ENCODE results near the gene NLRP3. TPM values are rescaled to one million over a fixed set of nuclear protein-coding genes. Genes with fewer than 3 reads are reported as not detected.

NLRP3 gene
- total RNA-seq, 1 experiment from 2014 or later = not detected

GRCh38 chr1:247437551-247438505, 21.9 kb downstream of the NLRP3 start:
- no peaks in the 10 kb centered on the region for H3K36me3 Mint-ChIP-seq (ENCODE audit: insufficient read depth in 1 of 3, low read depth in 3 of 3)

More at GRCh38 chr1:247437551-247438505, 21.9 kb downstream of the NLRP3 start:
- Histone ChIP-seq H3K79me1 (ENCODE audit: insufficient read depth, low read depth, low read length, poor library complexity, severe bottlenecking) (no peaks in the 10 kb centered on the region), H3K79me2 (ENCODE audit: insufficient read depth, low read length) (no peaks in the 10 kb centered on the region), H3K9me3 (ENCODE audit: control insufficient read depth, low read depth, low read length) (no peaks in the 10 kb centered on the region), H4K5ac (ENCODE audit: insufficient read length, low read depth, low read length) (no peak overlapping the region), H3K27me3 (ENCODE audit: insufficient read depth, low read length) (no peaks in the 10 kb centered on the region), H2BK12ac (ENCODE audit: insufficient read length, low read depth, low read length) (no peak overlapping the region), H2BK120ac (ENCODE audit: low read depth, low read length, poor library complexity, severe bottlenecking) (no peak overlapping the region), H3K4me2 (ENCODE audit: insufficient read depth, insufficient read length, low read length) (no peak overlapping the region), H2BK15ac (ENCODE audit: low read depth, low read length) (no peak overlapping the region), H2AFZ (ENCODE audit: low read length) (no peak overlapping the region), H4K20me1 (ENCODE audit: control insufficient read depth, insufficient read depth, insufficient read length) (no peaks in the 10 kb centered on the region), H2BK5ac (ENCODE audit: insufficient read length, low read length) (no peak overlapping the region), H4K91ac (ENCODE audit: insufficient read length, low read depth, low read length) (no peak overlapping the region), H3K56ac (ENCODE audit: insufficient read length, low read depth, low read length) (no peak overlapping the region), H3K4ac (ENCODE audit: low read depth, low read length) (no peak overlapping the region), H3K9ac (ENCODE audit: extremely low read depth, insufficient read length, low read length) (no peak overlapping the region), H2AK5ac (ENCODE audit: insufficient read length, low read length) (no peak overlapping the region), H3K4me1 (ENCODE audit: insufficient read depth, low read length) (no peaks in the 10 kb centered on the region; the same call in 1 of the 2 replicates), H3K23me2 (ENCODE audit: insufficient read length, low read depth, low read length, poor library complexity, severe bottlenecking) (no peaks in the 10 kb centered on the region), H3K23ac (ENCODE audit: insufficient read length, low read depth, low read length) (no peak overlapping the region), H3K27ac (ENCODE audit: insufficient read length, low read depth, low read length) (no peak overlapping the region), H3T11ph (ENCODE audit: low read length) (no peak overlapping the region), H2BK20ac (ENCODE audit: low read depth, low read length, poor library complexity, severe bottlenecking) (no peak overlapping the region), H4K8ac (replicated peaks; ENCODE audit: insufficient read length, low read depth, low read length) (no peak overlapping the region), H3K14ac (ENCODE audit: insufficient read depth, low read length) (no peak overlapping the region), H3K18ac (ENCODE audit: insufficient read length, low read depth, low read length) (no peak overlapping the region)
- H3K27me3 Mint-ChIP-seq (ENCODE audit: low read depth) = peaks cover 4% of the 10 kb centered on the region; the same call in 1 of the 2 replicates
- peaks cover 9% of the 10 kb centered on the region in 2 experiments for H3K4me1 Mint-ChIP-seq
- DNase-seq = no peak
- H3K27ac Mint-ChIP-seq = no peak overlapping the region
- TF ChIP-seq, protein P1, sequence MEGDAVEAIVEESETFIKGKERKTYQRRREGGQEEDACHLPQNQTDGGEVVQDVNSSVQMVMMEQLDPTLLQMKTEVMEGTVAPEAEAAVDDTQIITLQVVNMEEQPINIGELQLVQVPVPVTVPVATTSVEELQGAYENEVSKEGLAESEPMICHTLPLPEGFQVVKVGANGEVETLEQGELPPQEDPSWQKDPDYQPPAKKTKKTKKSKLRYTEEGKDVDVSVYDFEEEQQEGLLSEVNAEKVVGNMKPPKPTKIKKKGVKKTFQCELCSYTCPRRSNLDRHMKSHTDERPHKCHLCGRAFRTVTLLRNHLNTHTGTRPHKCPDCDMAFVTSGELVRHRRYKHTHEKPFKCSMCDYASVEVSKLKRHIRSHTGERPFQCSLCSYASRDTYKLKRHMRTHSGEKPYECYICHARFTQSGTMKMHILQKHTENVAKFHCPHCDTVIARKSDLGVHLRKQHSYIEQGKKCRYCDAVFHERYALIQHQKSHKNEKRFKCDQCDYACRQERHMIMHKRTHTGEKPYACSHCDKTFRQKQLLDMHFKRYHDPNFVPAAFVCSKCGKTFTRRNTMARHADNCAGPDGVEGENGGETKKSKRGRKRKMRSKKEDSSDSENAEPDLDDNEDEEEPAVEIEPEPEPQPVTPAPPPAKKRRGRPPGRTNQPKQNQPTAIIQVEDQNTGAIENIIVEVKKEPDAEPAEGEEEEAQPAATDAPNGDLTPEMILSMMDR (conservative IDR thresholded peaks at IDR 0.05) = no peak
- peaks cover 0 to 2% of the 10 kb centered on the region in 2 experiments; a peak in 2 of 5 replicates for H3K9me3 Mint-ChIP-seq
- no peak overlapping the region for H3K4me3 Mint-ChIP-seq
- no CpG with 5 or more reads among the region's 17 CpGs for WGBS (ENCODE audit: extremely low coverage, insufficient read length, low lambda C conversion rate)

All from H9 (cell line).